GM18502 (cell line): ENCODE data around the gene LRP11.
A peak's percentile ranks its signal among the peaks of the same experiment; 100 is the strongest.

Source experiments
- ATAC-seq: cut with Tn5 transposase; IDR thresholded peaks from one replicate; pipeline ENCODE4 v1.9.1; 2021; ENCODE audit warnings: mild to moderate bottlenecking; ENCODE audit not compliant: unreplicated experiment, poor library complexity

LRP11 gene

GRCh38 chr6:149815788-149816187, 48.4 kb downstream of the LRP11 start:
- ATAC-seq = peak; percentile 72

- no peak for ATAC-seq
Observed at GRCh38 chr6:149813351-149813750, 50.8 kb downstream of the LRP11 start.

- ATAC-seq = no peak
Observed at GRCh38 chr6:149809798-149810197, 54.4 kb downstream of the LRP11 start.

- ATAC-seq = no peak
Observed at GRCh38 chr6:149806127-149806526, 58.0 kb downstream of the LRP11 start.

- ATAC-seq = no peak
Observed at GRCh38 chr6:149783551-149783950, 80.6 kb downstream of the LRP11 start.

- ATAC-seq = no peak
Observed at GRCh38 chr6:149782337-149782736, 81.8 kb downstream of the LRP11 start.

GRCh38 chr6:149781715-149782114, 82.4 kb downstream of the LRP11 start:
- ATAC-seq = no peak

GRCh38 chr6:149779644-149779963, 84.6 kb downstream of the LRP11 start:
- no peak for ATAC-seq

- ATAC-seq = no peak
Observed at GRCh38 chr6:149777624-149778023, 86.5 kb downstream of the LRP11 start.

- ATAC-seq = no peak
Observed at GRCh38 chr6:149771925-149772324, 92.2 kb downstream of the LRP11 start.

- no peak for ATAC-seq
Observed at GRCh38 chr6:149771185-149771584, 93.0 kb downstream of the LRP11 start.

- ATAC-seq = no peak
Observed at GRCh38 chr6:149769676-149770075, 94.5 kb downstream of the LRP11 start.
